Measurements from ENCODE around the gene SH3TC1.

The SH3TC1 gene

GRCh38 chr4:8165374-8165896 is 33.7 kb upstream of the SH3TC1 start:
- Histone ChIP-seq H3K79me2 (no peaks in the 10 kb centered on the region), H2AFZ (no peak overlapping the region), H3K4me3 (ENCODE audit: low read depth, low read length) (no peak overlapping the region), H3K36me3 (ENCODE audit: control insufficient read depth, insufficient read depth, low read length) (no peaks in the 10 kb centered on the region), H3K9ac (no peak overlapping the region), H3K9me3 (ENCODE audit: control insufficient read depth, low read length) (no peaks in the 10 kb centered on the region), H3K4me1 (no peaks in the 10 kb centered on the region), H3K27me3 (ENCODE audit: control insufficient read depth, insufficient read depth, low read length) (no peaks in the 10 kb centered on the region), H3K27ac (no peak overlapping the region), H3K4me2 (ENCODE audit: low read length) (no peak overlapping the region)
- no peak for TF ChIP-seq CTCF (IDR thresholded peaks at IDR 0.05)

GRCh38 chr4:8167291-8167690 is 31.8 kb upstream of the SH3TC1 start:
- H3K4me1 ChIP-seq, result no peaks in the 10 kb centered on the region
- H3K9me3 ChIP-seq (ENCODE audit: control insufficient read depth, low read length), result no peaks in the 10 kb centered on the region
- H3K4me2 ChIP-seq (ENCODE audit: low read length), result no peak overlapping the region
- H3K4me3 ChIP-seq (ENCODE audit: low read depth, low read length), result no peak overlapping the region
- no peak overlapping the region for H2AFZ ChIP-seq
- no peak for TF ChIP-seq CTCF (IDR thresholded peaks at IDR 0.05)
- no peak overlapping the region for H3K9ac ChIP-seq
- no peaks in the 10 kb centered on the region for H3K79me2 ChIP-seq
- no peaks in the 10 kb centered on the region for H3K27me3 ChIP-seq (ENCODE audit: control insufficient read depth, insufficient read depth, low read length)
- no peaks in the 10 kb centered on the region for H3K36me3 ChIP-seq (ENCODE audit: control insufficient read depth, insufficient read depth, low read length)
- H3K27ac ChIP-seq, result no peak overlapping the region

- Histone ChIP-seq H3K27ac (no peak overlapping the region), H3K79me2 (no peaks in the 10 kb centered on the region), H2AFZ (no peak overlapping the region), H3K9ac (no peak overlapping the region), H3K4me2 (ENCODE audit: low read length) (no peak overlapping the region), H3K27me3 (ENCODE audit: control insufficient read depth, insufficient read depth, low read length) (no peaks in the 10 kb centered on the region), H3K9me3 (ENCODE audit: control insufficient read depth, low read length) (no peaks in the 10 kb centered on the region), H3K36me3 (ENCODE audit: control insufficient read depth, insufficient read depth, low read length) (no peaks in the 10 kb centered on the region), H3K4me3 (ENCODE audit: low read depth, low read length) (no peak overlapping the region), H3K4me1 (no peaks in the 10 kb centered on the region)
- no peak for TF ChIP-seq CTCF (IDR thresholded peaks at IDR 0.05)
Observed at GRCh38 chr4:8167815-8168214, 31.3 kb upstream of the SH3TC1 start.

GRCh38 chr4:8168232-8168631 is 30.9 kb upstream of the SH3TC1 start:
- TF ChIP-seq CTCF (IDR thresholded peaks at IDR 0.05), result no peak
- H3K79me2 ChIP-seq, result no peaks in the 10 kb centered on the region
- H3K27ac ChIP-seq, result no peak overlapping the region
- H3K4me3 ChIP-seq (ENCODE audit: low read depth, low read length), result no peak overlapping the region
- H3K4me2 ChIP-seq (ENCODE audit: low read length), result no peak overlapping the region
- H2AFZ ChIP-seq, result no peak overlapping the region
- no peaks in the 10 kb centered on the region for H3K27me3 ChIP-seq (ENCODE audit: control insufficient read depth, insufficient read depth, low read length)
- no peak overlapping the region for H3K9ac ChIP-seq
- no peaks in the 10 kb centered on the region for H3K36me3 ChIP-seq (ENCODE audit: control insufficient read depth, insufficient read depth, low read length)
- H3K9me3 ChIP-seq (ENCODE audit: control insufficient read depth, low read length), result no peaks in the 10 kb centered on the region
- no peaks in the 10 kb centered on the region for H3K4me1 ChIP-seq

- H2AFZ ChIP-seq, result no peak overlapping the region
- no peak overlapping the region for H3K27ac ChIP-seq
- H3K4me1 ChIP-seq, result no peaks in the 10 kb centered on the region
- no peaks in the 10 kb centered on the region for H3K9me3 ChIP-seq (ENCODE audit: control insufficient read depth, low read length)
- H3K36me3 ChIP-seq (ENCODE audit: control insufficient read depth, insufficient read depth, low read length), result no peaks in the 10 kb centered on the region
- no peak overlapping the region for H3K4me3 ChIP-seq (ENCODE audit: low read depth, low read length)
- H3K79me2 ChIP-seq, result no peaks in the 10 kb centered on the region
- H3K9ac ChIP-seq, result no peak overlapping the region
- TF ChIP-seq CTCF (IDR thresholded peaks at IDR 0.05), result no peak
- H3K4me2 ChIP-seq (ENCODE audit: low read length), result no peak overlapping the region
- H3K27me3 ChIP-seq (ENCODE audit: control insufficient read depth, insufficient read depth, low read length), result no peaks in the 10 kb centered on the region
Observed at GRCh38 chr4:8168832-8169598, 30.1 kb upstream of the SH3TC1 start.
